Measurements from ENCODE around the gene HRH1.
A peak's percentile ranks its signal among the peaks of the same experiment; 100 is the strongest.
"Not testable (repeated sequence)": the region's sequence is repeated elsewhere in the genome, so short reads cannot be mapped to it uniquely, and the experiment has no call there.

HRH1 gene

DNA sequence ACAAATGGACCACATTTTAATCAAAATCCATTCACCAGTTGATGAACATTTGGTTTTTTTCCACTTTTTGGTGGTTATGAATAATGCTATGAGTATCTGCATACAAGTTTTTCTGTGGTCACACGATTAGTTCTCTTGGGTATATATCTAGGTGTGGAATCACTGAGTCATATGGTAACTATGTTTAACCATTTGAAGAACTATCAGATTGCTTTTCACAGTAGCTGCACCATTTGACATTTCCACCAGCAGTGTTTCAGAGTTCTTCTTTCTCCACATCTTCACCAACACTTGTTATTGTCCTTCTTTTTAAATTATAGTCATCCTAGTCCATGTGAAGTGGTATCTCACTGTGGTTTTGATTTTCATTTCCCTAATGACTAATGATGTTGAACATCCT is 84.6 kb downstream of the HRH1 start:
- DNase-seq (ENCODE audit: extremely low read depth in 1 of 2, low read depth in 1 of 2) = no peak

GRCh38 chr3:11239796-11240195 is 85.5 kb downstream of the HRH1 start:
- no peak for DNase-seq (ENCODE audit: extremely low read depth in 1 of 2, low read depth in 1 of 2)

DNA sequence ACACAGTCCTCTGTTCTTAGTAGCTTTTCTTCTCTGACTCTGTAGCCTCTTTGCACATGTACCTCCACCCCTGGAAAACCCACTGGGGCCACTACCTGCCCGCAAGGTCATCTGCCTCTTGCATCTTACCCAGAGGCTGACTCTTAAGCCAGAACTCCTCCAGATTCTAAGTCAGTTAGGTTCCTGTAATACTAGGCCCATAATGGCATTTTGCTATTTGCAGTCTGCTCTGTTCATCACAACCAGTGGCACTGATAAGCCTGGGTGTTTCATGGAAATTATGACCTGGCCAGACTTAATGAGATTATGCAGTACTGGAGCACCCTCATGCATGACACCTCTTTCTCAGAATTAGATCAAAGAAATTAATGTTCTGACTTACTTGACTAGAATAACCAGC is 86.2 kb downstream of the HRH1 start:
- no peak for DNase-seq (ENCODE audit: extremely low read depth in 1 of 2, low read depth in 1 of 2)

DNA sequence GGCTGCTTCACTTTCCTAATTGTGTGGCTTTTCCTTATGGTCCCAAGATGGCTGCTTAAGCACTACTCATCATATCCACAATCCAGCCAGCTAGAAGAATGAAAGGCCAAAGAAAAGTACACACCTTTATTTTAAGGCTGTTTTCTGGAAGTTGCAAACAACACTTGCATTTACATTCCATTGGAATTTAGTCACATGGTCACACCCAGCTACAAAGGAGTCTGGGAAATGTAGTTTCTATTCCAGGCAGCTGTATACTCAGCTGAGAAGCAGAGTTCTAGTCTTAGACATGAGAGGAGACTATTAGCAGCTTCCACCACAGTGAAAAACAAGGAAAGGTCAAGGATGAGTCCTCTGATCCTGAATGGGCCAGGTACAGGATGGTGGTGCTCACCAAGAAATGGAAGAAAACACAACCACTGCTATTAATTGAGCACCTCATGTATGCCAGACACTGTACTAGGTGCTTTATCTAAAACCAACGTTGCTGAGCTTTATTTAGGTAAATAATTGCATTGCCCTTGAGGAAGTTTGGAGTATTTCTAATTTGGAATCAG is 89.9 kb downstream of the HRH1 start:
- no peak for DNase-seq (ENCODE audit: extremely low read depth in 1 of 2, low read depth in 1 of 2)

GRCh38 chr3:11245276-11245675 is 91.0 kb downstream of the HRH1 start:
- no peak for DNase-seq (ENCODE audit: extremely low read depth in 1 of 2, low read depth in 1 of 2)

GRCh38 chr3:11245827-11246662 is 91.8 kb downstream of the HRH1 start:
- DNase-seq (ENCODE audit: extremely low read depth in 1 of 2, low read depth in 1 of 2) = no peak

DNA sequence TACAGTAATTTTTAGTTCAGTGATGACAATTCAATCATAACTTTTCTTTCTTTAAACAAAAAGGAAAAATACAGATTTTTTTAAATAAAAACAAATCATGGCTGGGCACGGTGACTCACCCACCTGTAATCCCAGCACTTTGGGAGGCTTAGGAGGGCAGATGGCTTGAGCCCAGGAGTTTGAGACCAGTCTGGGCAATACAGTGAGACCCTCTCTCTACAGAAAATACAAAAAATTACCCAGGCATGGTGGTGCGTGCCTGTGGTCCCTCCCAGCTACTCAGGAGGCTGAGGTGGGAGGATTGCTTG is 92.3 kb downstream of the HRH1 start:
- no peak for DNase-seq (ENCODE audit: extremely low read depth in 1 of 2, low read depth in 1 of 2)

GRCh38 chr3:11247362-11247761 is 93.1 kb downstream of the HRH1 start:
- DNase-seq (ENCODE audit: extremely low read depth in 1 of 2, low read depth in 1 of 2) = no peak

DNA sequence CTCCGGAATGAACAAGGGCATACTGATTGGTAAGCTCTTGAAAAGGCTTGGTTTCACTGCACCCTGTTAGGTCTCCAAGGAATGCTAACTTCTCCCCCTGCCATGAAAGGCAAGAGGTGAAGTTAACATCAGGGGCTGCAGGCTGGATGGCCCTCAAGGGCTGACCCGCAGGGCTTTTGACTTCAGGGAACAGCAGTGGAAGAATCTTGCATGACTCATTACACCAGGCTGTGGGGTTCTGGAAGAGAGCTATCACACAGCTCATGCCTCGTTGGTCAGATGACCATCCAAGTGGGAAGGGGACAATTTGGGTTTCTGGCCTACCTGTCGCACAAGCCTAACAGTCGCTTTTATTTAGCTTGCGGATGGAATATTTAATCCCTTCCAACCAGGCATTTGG is 94.3 kb downstream of the HRH1 start:
- no peak for DNase-seq (ENCODE audit: extremely low read depth in 1 of 2, low read depth in 1 of 2)

GRCh38 chr3:11250902-11251806 is 96.9 kb downstream of the HRH1 start:
- DNase-seq (ENCODE audit: extremely low read depth in 1 of 2, low read depth in 1 of 2) = no peak

GRCh38 chr3:11251807-11252176 is 97.5 kb downstream of the HRH1 start:
- no peak for DNase-seq (ENCODE audit: extremely low read depth in 1 of 2, low read depth in 1 of 2)

- no peak for DNase-seq (ENCODE audit: extremely low read depth in 1 of 2, low read depth in 1 of 2)
Measured at GRCh38 chr3:11254876-11255275, 100.6 kb downstream of the HRH1 start.

GRCh38 chr3:11255537-11255936 is 101.2 kb downstream of the HRH1 start:
- DNase-seq (ENCODE audit: extremely low read depth in 1 of 2, low read depth in 1 of 2) = not testable (repeated sequence)

DNA sequence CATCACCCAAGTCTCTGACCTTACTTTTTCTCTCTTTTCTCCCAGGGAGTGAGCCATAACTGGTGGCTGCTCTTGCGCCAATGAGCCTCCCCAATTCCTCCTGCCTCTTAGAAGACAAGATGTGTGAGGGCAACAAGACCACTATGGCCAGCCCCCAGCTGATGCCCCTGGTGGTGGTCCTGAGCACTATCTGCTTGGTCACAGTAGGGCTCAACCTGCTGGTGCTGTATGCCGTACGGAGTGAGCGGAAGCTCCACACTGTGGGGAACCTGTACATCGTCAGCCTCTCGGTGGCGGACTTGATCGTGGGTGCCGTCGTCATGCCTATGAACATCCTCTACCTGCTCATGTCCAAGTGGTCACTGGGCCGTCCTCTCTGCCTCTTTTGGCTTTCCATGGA is 104.7 kb downstream of the HRH1 start:
- DNase-seq (ENCODE audit: extremely low read depth in 1 of 2, low read depth in 1 of 2) = no peak

DNA sequence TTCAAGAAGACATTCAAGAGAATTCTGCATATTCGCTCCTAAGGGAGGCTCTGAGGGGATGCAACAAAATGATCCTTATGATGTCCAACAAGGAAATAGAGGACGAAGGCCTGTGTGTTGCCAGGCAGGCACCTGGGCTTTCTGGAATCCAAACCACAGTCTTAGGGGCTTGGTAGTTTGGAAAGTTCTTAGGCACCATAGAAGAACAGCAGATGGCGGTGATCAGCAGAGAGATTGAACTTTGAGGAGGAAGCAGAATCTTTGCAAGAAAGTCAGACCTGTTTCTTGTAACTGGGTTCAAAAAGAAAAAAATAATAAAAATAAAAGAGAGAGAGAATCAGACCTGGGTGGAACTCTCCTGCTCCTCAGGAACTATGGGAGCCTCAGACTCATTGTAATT is 106.2 kb downstream of the HRH1 start:
- no peak for DNase-seq (ENCODE audit: extremely low read depth in 1 of 2, low read depth in 1 of 2)

DNA sequence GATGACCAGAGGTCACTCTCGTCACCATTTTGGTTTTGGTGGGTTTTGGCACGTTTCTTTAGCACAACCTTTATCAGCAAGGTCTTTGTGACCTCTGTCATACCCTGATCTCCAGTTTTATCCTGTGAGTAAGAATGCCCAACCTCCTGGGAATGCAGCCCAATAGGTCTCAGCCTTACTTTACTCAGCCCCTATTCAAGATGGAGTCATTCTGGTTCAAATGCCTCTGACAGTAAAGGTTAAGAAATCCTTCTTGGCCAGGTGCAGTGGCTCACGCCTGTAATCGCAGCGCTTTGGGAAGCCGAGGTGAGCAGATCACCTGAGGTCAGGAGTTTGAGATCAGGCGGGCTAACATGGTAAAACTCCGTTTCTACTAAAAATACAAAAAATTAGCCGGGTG is 114.7 kb downstream of the HRH1 start:
- no peak for DNase-seq (ENCODE audit: extremely low read depth in 1 of 2, low read depth in 1 of 2)

- peak; percentile 86 to 97 for DNase-seq (ENCODE audit: extremely low read depth in 1 of 2, low read depth in 1 of 2)
Measured at GRCh38 chr3:11271986-11272904, 118.0 kb downstream of the HRH1 start, which contains the start of gene ATG7. TSS of gene ATG7 (plus strand) at chr3:11272397. CDS start at chr3:11298696, 26,299 bp downstream.

DNA sequence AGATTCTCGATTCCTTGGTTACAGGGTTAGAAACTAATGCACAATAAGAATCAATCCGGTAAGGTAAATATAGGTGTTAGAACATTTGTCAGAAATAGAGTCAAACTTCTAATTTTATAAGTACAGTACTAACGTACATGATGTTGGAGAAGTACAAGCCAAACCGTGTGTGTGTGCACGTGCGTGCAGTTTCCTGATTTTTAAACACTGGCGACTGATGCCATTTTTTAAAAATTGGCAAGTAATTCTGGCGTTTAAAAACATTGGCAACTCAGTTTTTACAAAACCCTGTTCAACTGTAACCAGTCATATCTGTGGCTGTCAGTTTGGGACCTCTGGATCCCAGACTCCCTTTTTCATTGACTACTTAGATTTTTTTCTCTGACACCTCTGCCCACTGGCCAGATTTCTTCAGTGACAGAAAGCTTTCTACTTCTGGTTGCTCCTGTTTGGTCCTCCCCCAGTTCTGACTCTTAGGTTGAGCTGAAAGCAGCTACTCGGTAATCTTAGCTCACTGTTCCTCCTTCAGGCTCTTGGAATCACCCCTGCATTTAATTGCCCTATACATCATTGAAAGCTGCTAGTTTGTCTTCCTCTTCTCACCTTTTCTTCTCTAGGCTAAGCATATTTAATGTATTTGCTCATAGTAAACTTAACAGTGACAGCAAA is 118.7 kb downstream of the HRH1 start:
- DNase-seq (ENCODE audit: extremely low read depth in 1 of 2, low read depth in 1 of 2) = no peak

DNA sequence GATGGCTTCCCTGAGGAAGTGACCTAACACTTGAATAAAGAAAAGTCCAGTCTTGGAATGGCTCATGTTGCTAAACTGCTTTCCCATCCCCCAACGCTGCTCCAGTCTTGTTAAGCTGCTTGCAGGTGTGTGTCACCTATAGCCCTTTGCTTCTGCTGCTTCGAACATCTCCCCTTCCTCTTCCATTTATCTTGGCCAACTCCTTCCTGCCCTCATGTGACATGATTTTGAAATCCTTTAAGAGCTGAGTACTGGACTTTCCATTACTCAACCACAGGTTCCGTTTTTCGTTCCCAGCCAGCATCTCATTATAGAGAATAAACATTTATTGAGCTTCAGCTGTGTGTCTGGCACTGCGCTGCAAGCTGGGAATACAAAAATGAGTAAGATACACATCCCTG is 119.6 kb downstream of the HRH1 start:
- no peak for DNase-seq (ENCODE audit: extremely low read depth in 1 of 2, low read depth in 1 of 2)

DNA sequence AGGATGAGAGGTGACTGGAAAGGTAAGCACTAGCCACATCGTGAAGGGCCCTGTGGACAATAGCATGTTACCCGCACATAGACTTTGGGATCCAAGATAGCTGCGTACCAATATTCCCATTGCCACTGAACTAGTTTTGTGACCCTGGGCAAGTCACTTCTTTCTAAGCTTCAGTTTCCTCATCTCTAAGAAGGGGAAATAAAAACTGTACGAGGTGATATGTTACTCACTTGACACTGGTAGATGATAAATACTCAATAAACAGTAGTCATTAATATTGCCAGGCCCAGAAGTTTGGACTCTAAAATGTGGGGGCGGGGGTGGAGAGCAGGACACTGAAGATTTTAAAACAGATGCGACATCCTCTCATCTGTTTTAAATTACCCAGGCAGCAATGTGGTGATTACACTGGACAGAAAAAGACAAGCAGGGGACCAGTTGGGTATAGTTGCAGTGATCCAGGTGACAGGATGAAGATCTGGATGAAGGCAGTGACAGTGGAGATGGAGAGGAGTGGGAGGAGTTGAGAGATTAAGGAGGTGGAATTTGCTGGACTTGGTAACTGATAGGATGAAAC is 120.4 kb downstream of the HRH1 start:
- DNase-seq (ENCODE audit: extremely low read depth in 1 of 2, low read depth in 1 of 2) = no peak

Data from activated CD8-positive, alpha-beta memory T cell treated with anti-CD3 and anti-CD28 coated beads for 1 hour (primary cell).